ENCODE results near the gene LGI4. TPM values are rescaled to one million over a fixed set of nuclear protein-coding genes. Genes with fewer than 3 reads are reported as not detected.
"Not testable (repeated sequence)": the region's sequence is repeated elsewhere in the genome, so short reads cannot be mapped to it uniquely, and the experiment has no call there.

The LGI4 gene
- total and polyA plus RNA-seq, 4 experiments from 2014 or later: 0.72 to 0.81 TPM; not detected in 2

GRCh38 chr19:35155441-35155840, 20.6 kb upstream of the LGI4 start:
- peak overlapping the region; percentile 91 to 95 for H3K4me3 ChIP-seq (ENCODE audit: low read length in 2 of 2)
- POLR2A ChIA-PET (ENCODE audit: partially characterized antibody): interaction anchor here (0.8 to 10.5 kb wide), 8 partner anchors 12 to 308 kb away, joined by 3 to 140 read pairs (median 24); partner anchors contain the start of genes FXYD7 and USF2
- H3K9me3 Mint-ChIP-seq: no peaks in the 10 kb centered on the region
- peak overlapping the region; percentile 98 to 99 (median 99) for H3K27ac Mint-ChIP-seq
- H3K27me3 Mint-ChIP-seq: no peaks in the 10 kb centered on the region
- CTCF ChIA-PET (ENCODE audit: partially characterized antibody): interaction anchor here (2.5 to 2.8 kb wide), 2 partner anchors 14 to 80 kb away, joined by 8 to 18 read pairs; partner anchors contain the start of gene FXYD7
- H3K27me3 ChIP-seq (ENCODE audit: insufficient read depth, low read length): no peaks in the 10 kb centered on the region
- H3K27ac ChIP-seq (ENCODE audit: low read depth, low read length): peak overlapping the region; percentile 91
- H3K36me3 ChIP-seq (ENCODE audit: insufficient read depth, low read length): peaks cover 38% of the 10 kb centered on the region
- H3K36me3 Mint-ChIP-seq: peaks cover 40 to 53% of the 10 kb centered on the region in 2 donors
- intact Hi-C loops (cut with micrococcal nuclease): no loop called here
- H3K4me1 ChIP-seq (ENCODE audit: insufficient read depth, low read length): peaks cover 56% of the 10 kb centered on the region
- H3K9me3 ChIP-seq (ENCODE audit: control insufficient read depth in 1 of 2, low read length in 2 of 2): no peaks in the 10 kb centered on the region
- H3K4me1 Mint-ChIP-seq: peaks cover 35 to 70% (median 45%) of the 10 kb centered on the region in 4 donors
- no peak for DNase-seq
- peak overlapping the region; percentile 98 to 100 (median 99) for H3K4me3 Mint-ChIP-seq

DNA sequence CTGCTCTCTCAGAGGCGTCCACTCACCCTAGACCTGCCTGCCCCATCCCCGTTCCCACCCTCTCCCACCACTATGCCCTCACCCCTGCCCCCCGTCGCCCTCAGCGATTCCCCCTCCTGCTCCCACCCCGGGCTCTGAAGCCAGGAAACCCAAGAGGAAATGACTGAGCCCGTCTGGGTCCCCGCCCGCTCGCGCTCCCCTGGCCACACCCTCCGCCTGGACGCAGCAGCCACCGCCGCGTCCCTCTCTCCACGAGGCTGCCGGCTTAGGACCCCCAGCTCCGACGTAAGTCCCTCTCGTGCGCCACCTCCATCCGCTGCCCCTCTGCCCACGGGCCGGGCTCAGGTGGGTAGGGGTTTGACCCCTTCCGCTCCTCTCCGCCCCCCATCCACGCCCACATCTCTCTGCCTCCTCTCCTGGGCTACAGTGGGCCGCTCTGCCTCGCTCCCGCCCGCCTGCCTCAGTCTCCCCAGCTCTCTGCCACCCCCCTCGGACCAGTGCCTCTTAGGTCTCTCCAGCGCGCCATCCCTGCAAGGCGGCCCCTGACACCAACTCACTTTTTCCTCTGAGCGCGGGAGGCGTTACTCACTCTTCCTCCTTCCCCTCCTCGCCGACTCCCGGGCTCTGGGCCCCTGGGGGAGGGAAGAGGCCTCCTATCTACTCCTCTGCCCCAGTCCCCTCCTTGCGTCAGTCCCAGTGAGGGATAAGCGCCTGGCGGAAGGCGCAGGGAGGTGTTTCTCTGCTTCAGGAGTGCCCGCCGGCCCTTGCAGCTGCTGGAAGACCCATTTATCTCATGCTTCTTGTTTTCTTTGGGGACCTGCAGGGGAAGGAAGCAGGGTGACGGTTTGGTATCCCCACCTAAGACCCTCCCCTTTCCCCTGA, 19.9 kb upstream of the LGI4 start, which contains the start of gene FXYD5:
TSS of gene FXYD5 (plus strand) at position 211 of the 882 bp plus-strand sequence. CDS start 816 bp downstream, outside the sequence.
- no peaks in the 10 kb centered on the region for H3K27me3 Mint-ChIP-seq
- Histone ChIP-seq H3K36me3 (ENCODE audit: insufficient read depth, low read length) (peaks cover 32% of the 10 kb centered on the region), H3K9me3 (ENCODE audit: control insufficient read depth in 1 of 2, low read length in 2 of 2) (no peaks in the 10 kb centered on the region), H3K4me3 (ENCODE audit: low read length in 2 of 2) (peak within 1 kb of the TSS; percentile 91 to 95), H3K4me1 (ENCODE audit: insufficient read depth, low read length) (peaks cover 56% of the 10 kb centered on the region), H3K27ac (ENCODE audit: low read depth, low read length) (peak within 1 kb of the TSS; percentile 91), H3K27me3 (ENCODE audit: insufficient read depth, low read length) (no peaks in the 10 kb centered on the region)
- H3K9me3 Mint-ChIP-seq: no peaks in the 10 kb centered on the region
- peak within 1 kb of the TSS; percentile 98 to 99 (median 99) for H3K27ac Mint-ChIP-seq
- intact Hi-C loops (cut with micrococcal nuclease): loop anchor here (1.0 to 5.0 kb wide), 2 partner anchors 42 to 57 kb away; no protein-coding TSS in a partner anchor
- peaks cover 35 to 68% (median 46%) of the 10 kb centered on the region in 4 donors for H3K4me1 Mint-ChIP-seq
- ChIA-PET POLR2A (ENCODE audit: partially characterized antibody) (interaction anchor here (0.8 to 10.5 kb wide), 16 partner anchors 12 to 309 kb away, joined by 3 to 140 read pairs (median 12); partner anchors contain the start of genes FXYD7 and USF2), CTCF (ENCODE audit: partially characterized antibody) (interaction anchor here (0.7 to 4.2 kb wide), 18 partner anchors 8 to 88 kb away, joined by 3 to 90 read pairs (median 6); partner anchors contain the start of genes FXYD7 and LGI4)
- H3K4me3 Mint-ChIP-seq: peak within 1 kb of the TSS; percentile 98 to 100 (median 99)
- peak; percentile 60 to 84 (median 64) for DNase-seq
- peaks cover 37 to 49% of the 10 kb centered on the region in 2 donors for H3K36me3 Mint-ChIP-seq

DNA sequence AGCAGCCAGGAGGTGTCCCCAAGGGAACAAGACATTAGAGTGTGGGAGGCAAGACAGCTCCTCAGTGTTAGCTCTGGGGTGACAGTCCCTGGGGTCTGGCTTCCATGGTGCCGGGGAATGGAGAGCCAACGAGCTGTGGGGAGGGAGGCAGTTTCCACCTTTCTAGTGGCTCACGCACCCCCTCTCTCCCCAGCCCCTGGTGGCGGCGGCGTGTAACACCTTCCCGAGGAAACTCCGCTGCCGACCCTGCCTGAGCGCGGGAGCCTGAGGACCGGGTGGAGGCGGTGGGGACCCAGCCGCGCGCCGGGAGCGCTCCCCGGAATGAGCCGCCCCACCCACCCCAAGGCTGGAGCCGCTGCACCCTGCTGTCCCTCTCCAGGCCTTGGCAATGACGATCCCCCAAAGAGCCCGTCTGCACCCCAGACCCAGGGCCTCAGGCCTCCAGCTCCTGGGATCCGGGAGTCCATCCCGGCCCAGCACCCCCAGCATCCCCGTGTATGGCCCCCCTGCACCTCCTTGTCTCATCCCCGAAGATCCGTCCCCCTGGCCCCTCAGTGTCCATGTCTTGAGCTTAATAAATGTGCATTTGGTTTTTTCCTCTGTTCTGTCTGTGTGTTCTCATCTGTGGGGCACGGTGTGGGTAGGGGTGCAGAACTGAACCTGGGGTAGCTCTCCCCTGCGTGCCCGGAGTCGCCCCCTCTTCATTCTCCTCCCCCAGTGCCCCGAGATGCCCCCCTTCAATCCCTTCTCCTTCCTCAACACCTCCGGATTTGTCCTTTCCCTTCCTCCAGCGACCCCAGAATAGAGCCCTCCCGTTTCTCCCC, 19.1 kb upstream of the LGI4 start:
- H3K27ac ChIP-seq (ENCODE audit: low read depth, low read length): peak overlapping the region; percentile 91
- Mint-ChIP-seq H3K27ac (peak overlapping the region; percentile 98 to 99 (median 99)), H3K27me3 (no peaks in the 10 kb centered on the region), H3K36me3 (peaks cover 29 to 41% of the 10 kb centered on the region in 2 donors), H3K9me3 (no peaks in the 10 kb centered on the region), H3K4me1 (peaks cover 29 to 61% (median 39%) of the 10 kb centered on the region in 4 donors), H3K4me3 (peak overlapping the region; percentile 98 to 100 (median 99))
- no peaks in the 10 kb centered on the region for H3K27me3 ChIP-seq (ENCODE audit: insufficient read depth, low read length)
- H3K4me3 ChIP-seq (ENCODE audit: low read length in 2 of 2): peak overlapping the region; percentile 91 to 95
- peaks cover 23% of the 10 kb centered on the region for H3K36me3 ChIP-seq (ENCODE audit: insufficient read depth, low read length)
- H3K4me1 ChIP-seq (ENCODE audit: insufficient read depth, low read length): peaks cover 47% of the 10 kb centered on the region
- CTCF ChIA-PET (ENCODE audit: partially characterized antibody): interaction anchor here (0.7 to 4.2 kb wide), 25 partner anchors 9 to 110 kb away, joined by 3 to 90 read pairs (median 6); partner anchors contain the start of genes FXYD7 and LGI4
- POLR2A ChIA-PET (ENCODE audit: partially characterized antibody): interaction anchor here (0.7 to 10.5 kb wide), 18 partner anchors 8 to 115 kb away, joined by 3 to 140 read pairs (median 7); partner anchors contain the start of genes FXYD7 and USF2
- peak; percentile 67 to 76 (median 72) for DNase-seq
- no peaks in the 10 kb centered on the region for H3K9me3 ChIP-seq (ENCODE audit: control insufficient read depth in 1 of 2, low read length in 2 of 2)
- intact Hi-C loops (cut with micrococcal nuclease): loop anchor here (1.0 to 5.0 kb wide), 3 partner anchors 13 to 57 kb away; no protein-coding TSS in a partner anchor

DNA sequence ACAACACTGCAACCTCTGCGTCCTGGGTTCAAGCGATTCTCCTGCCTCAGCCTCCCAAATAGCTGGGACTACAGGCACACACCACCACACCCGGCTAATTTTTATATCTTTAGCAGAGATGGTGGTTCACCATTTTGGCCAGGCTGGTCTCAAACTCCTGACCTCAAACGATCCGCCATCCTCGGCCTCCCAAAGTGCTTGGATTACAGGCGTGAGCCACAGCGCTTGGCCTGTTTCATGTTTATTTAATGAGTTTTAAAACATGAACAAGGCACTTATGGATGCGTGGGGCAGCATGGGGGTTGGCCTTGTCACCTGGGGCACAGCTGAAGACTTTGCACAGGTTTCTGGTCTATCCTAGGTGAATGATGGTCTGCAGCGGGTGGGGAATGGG, 18.3 kb upstream of the LGI4 start:
- not testable (repeated sequence) for H3K9me3 Mint-ChIP-seq; H3K27me3 ChIP-seq (ENCODE audit: insufficient read depth, low read length); H3K27ac ChIP-seq (ENCODE audit: low read depth, low read length); H3K9me3 ChIP-seq (ENCODE audit: control insufficient read depth in 1 of 2, low read length in 2 of 2); DNase-seq; H3K27me3 Mint-ChIP-seq
- Histone ChIP-seq H3K4me1 (ENCODE audit: insufficient read depth, low read length) (peaks cover 40% of the 10 kb centered on the region), H3K4me3 (ENCODE audit: low read length in 2 of 2) (peak overlapping the region; percentile 91 to 95), H3K36me3 (ENCODE audit: insufficient read depth, low read length) (peaks cover 16% of the 10 kb centered on the region)
- Mint-ChIP-seq H3K36me3 (peaks cover 21 to 33% of the 10 kb centered on the region in 2 donors), H3K4me1 (peaks cover 24 to 54% (median 32%) of the 10 kb centered on the region in 4 donors), H3K27ac (peak overlapping the region in 6 of 7 donors; percentile 75 to 99 (median 94)), H3K4me3 (peak overlapping the region; percentile 98 to 100 (median 99))
- intact Hi-C loops (cut with micrococcal nuclease): loop anchor here (1.0 to 5.0 kb wide), 2 partner anchors 12 to 41 kb away; no protein-coding TSS in a partner anchor
- ChIA-PET POLR2A (ENCODE audit: partially characterized antibody) (interaction anchor here (1.1 to 10.5 kb wide), 12 partner anchors 9 to 116 kb away, joined by 3 to 140 read pairs (median 16); partner anchors contain the start of genes FXYD7 and USF2), CTCF (ENCODE audit: partially characterized antibody) (interaction anchor here (1.0 to 4.2 kb wide), 19 partner anchors 10 to 103 kb away, joined by 3 to 90 read pairs (median 6); partner anchors contain the start of gene FXYD7)

DNA sequence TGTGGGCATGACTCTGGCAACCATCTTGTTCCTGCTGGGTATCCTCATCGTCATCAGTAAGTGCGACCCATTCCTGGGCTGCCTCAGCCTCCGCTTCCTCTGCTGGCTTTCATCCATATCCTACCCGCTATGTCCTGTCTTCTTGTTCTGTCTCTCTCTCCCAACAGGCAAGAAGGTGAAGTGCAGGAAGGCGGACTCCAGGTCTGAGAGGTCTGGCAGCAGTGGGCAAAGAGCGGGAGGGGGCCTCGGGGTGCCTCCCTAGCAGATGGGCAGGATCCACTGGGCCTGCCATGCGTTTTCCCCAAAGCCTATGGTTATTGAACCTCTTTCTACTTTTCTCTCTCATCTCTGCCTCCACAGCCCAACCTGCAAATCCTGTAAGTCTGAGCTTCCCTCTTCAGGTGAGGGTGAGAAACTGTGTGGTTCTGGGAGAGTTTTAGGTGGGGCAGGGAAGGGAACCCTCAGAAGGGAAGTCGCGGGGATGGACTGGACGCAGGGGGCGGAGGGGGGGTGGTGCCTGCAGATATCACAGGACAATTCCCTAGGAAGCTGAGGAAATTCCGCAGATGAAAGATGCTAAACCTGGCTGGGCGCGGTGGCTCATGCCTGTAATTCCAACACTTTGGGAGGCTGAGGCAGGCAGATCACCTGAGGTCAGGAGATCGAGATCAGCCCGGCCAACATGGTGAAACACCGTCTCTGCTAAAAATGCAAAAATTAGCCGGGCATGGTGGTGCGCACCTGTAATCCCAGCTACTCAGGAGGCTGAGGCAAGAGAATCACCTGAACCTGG, 16.6 kb upstream of the LGI4 start:
- Histone ChIP-seq H3K27ac (ENCODE audit: low read depth, low read length) (no peak overlapping the region), H3K4me3 (ENCODE audit: low read length in 2 of 2) (no peak overlapping the region), H3K4me1 (ENCODE audit: insufficient read depth, low read length) (peaks cover 23% of the 10 kb centered on the region), H3K9me3 (ENCODE audit: control insufficient read depth in 1 of 2, low read length in 2 of 2) (no peaks in the 10 kb centered on the region), H3K36me3 (ENCODE audit: insufficient read depth, low read length) (no peaks in the 10 kb centered on the region), H3K27me3 (ENCODE audit: insufficient read depth, low read length) (no peaks in the 10 kb centered on the region)
- POLR2A ChIA-PET (ENCODE audit: partially characterized antibody): interaction anchor here (0.7 to 7.5 kb wide), 4 partner anchors 8 to 63 kb away, joined by 3 to 126 read pairs (median 56); partner anchors contain the start of gene FXYD7
- intact Hi-C loops (cut with micrococcal nuclease): loop anchor here (5.0 kb wide), 1 partner anchor 39 kb away; no protein-coding TSS in a partner anchor
- CTCF ChIA-PET (ENCODE audit: partially characterized antibody): interaction anchor here (1.9 to 4.2 kb wide), 2 partner anchors 8 to 16 kb away, joined by 5 to 90 read pairs; partner anchors contain the start of gene FXYD7
- H3K27me3 Mint-ChIP-seq: no peaks in the 10 kb centered on the region
- no peak overlapping the region for H3K4me3 Mint-ChIP-seq
- peak overlapping the region in 2 of 7 donors; percentile 30 to 99 for H3K27ac Mint-ChIP-seq
- H3K4me1 Mint-ChIP-seq: peaks cover 14 to 39% (median 22%) of the 10 kb centered on the region in 4 donors
- no peaks in the 10 kb centered on the region for H3K9me3 Mint-ChIP-seq
- DNase-seq: no peak
- peaks cover 8 to 20% of the 10 kb centered on the region in 2 donors for H3K36me3 Mint-ChIP-seq

All from CD4-positive, alpha-beta memory T cell (primary cell).